ENCODE measurements around the gene GRK5.

Gene GRK5

DNA sequence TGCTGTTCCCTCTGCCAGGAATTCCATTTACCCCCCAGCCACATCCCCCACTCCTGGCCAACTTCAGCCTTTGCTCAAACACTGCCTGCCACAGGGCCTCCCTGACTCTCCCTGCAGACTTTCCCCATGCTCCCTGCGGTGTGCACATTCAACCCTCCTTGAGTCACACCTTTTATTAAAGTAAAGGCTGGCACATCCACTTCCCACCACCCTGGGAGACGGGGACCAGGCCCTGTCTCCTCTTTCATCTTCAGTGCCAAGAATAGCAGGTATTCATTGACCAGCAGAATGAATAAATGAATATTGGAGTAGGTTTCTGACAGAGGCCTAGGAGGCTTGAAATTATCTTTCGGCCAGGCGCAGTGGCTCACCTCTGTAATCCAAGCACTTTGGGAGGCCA, 91.4 kb downstream of the GRK5 start:
- no peak for DNase-seq (ENCODE audit: low spot score)

DNA sequence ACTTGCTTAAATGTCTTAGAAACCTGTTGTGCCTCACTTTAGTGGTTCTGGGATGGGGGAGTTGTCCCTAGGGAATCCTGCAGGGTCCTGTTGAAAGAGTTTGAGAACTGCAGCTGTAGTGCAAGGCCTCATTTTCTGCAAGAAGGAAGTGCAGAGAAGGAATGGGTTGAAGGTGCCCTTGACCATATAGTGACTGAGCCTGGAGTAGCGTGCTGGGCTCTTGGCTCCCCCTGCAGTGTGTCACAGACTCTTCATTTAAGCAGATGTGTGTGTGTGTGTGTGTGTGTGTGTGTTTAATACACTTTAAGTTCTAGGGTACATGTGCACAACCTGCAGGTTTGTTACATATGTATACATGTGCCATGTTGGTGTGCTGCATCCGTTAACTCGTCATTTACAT, 92.2 kb downstream of the GRK5 start:
- no peak for DNase-seq (ENCODE audit: low spot score)

DNA sequence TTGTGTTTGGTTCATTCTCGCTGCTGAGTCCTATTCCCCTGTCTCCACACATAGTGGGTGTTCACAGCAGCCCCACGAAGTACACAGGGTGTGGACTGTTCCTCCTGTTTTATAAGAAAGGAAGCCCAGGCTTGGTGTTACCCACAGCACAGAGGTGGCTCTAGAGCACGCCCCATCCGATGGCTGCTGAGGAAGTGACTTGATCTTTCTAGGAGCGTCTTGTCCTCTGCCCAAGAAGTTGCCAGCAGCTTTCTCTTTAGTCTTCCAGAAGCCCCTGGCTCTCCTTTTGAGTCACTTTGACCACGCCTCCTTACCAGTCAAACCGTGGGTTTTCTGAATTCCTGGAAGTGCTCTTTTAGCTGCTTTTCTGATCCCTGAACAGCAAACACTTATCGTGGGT, 94.0 kb downstream of the GRK5 start:
- DNase-seq (ENCODE audit: low spot score), result no peak

DNA sequence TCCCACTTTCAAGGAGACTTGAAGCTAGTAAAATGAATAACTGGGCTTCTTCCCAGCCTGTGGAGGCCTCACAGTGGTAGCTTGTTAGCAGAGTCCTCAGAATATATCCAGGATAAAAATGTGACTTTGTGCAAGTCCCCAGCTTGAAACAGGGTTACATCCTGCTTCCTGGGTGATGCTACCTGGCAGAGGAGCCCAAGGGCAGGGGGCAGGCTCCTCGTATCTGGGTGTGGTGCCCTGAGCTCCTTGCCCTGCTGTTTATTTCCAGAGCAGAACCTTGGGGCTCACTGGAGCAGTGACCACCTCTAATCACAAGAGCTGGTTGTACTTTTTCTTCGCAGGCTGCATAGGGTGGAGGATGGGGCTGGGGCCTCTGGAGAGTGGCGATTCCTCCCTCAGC, 94.8 kb downstream of the GRK5 start:
- DNase-seq (ENCODE audit: low spot score), result no peak

DNA sequence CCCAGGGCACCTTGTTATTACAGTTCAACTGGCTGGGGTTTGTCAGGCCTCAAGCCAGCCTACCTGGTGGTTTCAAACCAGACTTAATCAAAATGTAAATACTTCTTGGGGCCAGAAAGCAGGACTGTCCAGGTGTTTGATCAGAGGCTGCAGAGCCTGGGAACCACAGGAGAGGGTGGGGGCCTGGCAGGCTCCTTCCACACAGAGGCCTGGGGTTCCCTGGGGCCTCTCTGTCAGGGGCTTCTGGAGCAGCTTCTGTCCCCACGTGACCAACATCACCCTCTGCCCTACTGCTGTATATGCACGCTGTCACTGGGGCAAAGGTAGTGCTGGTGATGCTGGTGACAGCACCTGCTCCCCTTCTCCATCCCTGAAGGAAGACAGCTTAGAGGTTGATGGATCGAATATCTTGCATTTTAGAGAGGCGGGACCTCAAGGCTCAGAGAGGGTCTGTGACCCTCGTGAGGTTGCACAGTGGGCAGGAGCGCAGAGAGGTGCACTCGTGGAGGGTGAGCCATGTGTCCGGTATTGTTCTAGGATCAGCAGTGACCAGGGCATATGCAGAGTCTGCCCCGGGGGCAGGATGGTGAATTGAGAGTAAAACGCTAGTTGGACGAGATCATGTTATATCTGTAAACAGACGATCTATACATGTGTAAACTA, 95.4 kb downstream of the GRK5 start:
- no peak for DNase-seq (ENCODE audit: low spot score)

DNA sequence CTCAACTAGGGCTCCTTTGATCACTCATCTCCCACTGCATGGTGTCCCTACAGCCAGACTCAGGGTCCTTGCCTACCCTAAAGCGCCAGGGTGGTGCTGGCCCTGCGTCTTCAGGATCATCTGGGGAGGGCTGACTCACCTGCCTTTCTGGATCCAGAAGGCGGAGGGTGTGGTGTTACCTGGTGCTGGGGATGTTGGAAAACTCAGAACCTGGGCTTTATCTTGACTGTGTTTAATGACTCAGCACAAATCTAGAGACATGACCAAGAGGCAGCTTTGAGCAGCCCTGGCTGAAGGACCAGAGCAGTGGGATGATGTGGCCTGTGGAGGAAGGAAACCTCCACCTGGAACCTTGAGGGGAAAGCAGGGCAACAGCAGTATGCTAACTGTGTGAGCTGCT, 96.5 kb downstream of the GRK5 start:
- DNase-seq (ENCODE audit: low spot score), result no peak

DNA sequence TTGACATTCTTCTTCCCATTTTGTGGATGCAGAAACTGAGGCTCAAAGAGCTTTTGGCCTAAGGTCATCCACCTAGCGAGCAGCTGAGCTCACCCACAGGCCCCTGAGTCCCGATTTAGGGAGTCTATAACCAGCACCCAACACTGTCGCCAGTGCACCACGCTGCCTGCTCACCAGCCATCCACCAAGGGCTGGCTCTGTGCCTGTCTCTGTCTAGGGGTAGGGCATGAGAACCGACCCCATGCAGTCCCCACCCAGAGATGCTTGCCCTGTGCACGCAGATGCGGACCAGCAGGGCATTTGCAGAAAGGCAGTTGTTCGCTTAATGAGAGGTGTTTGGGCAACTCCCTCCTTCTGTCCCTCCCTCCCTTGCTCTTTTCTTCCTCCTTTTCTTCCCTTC, 97.2 kb downstream of the GRK5 start:
- no peak for DNase-seq (ENCODE audit: low spot score)

DNA sequence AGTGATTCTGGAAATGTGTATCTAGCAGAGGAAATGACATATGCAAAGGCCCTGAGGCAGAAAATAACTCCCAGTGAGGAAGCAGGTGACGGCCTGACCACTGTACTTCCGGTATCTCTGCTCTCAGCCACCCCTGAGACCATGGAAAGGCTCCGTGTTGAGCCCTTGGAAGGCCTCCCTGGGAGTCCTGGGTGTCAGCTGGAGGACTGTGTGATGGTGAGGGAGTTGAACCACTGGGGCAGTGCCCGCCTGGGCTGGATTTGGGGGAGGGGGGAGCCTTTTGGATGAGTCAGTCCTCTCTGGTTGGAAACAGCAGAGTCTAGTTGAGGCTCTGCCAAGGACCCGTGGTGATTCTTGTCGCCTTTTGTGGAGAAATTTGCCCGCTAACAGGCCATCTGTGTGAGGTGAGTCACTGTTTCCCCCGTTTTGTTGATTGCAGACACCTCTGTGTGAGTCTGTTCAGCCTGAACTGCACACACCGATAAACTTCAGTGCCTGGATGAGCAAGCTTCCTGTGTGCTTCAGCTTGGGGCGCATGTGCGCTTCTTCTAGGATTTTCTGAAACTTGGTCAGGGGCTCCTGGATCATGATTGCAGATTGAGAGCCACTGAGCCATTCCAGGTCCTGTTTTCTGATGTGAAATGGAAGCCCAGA, 98.6 kb downstream of the GRK5 start:
- DNase-seq (ENCODE audit: low spot score), result peak; percentile 81

DNA sequence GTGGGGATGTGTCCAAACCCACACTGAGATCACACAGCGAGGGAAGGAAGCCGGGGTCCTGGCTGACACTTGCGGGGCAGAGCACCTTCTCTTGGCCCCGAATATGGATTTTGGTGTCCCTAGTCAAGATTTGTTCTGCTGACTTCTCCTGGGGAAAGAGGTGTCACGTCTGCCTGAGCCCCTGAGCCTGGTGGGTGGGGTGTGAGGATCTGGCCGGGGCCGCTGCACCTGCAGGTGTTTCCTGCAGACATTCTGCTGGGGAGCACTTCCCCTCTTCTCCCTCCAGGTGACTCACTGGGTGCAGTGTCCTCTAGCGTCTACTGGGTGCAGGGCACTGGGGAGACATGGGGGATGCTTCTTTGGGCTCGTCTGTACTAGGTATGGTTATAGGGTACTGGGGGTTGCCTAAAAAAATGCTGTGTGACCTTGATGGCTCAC, 99.2 kb downstream of the GRK5 start:
- DNase-seq (ENCODE audit: low spot score), result peak; percentile 94

DNA sequence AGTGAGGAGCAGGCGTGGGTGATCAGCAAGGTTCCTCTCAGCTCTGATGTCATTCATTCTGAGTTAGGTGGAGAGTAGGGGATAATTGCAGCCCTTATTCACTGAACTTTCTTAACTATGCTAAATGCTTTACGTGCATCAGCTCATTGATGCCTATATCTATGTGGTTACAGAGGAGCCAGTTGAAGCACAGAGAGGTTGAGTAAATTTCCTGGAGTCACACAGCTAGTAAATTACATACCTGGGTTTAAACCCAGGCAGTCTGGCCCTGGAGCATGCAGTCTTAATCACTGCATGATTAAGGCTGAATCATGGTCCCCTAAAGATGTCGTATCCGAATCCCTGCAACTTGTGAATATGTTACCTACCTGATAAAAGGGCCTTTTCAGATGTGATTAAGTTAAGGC, 99.6 kb downstream of the GRK5 start:
- no peak for DNase-seq (ENCODE audit: low spot score)

DNA sequence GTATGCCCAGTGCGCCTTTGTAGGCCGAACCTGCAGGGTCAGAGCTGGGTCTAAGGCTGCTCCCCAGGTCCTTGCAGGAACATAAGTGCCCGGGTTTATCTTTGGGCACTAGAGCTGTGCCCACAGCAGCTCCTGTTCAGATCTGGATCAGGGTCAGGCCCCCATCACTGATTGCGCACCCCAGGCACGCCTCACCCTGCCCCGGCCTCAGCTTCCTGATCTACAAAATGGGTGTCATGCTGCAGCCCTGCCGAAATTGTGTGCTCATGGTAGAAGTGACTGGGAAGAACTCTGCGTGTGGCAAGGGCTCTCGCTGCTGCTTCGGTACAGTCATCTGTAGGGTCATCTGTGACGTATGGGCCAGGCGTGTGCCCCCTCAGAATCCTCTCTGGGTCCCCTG, 100.7 kb downstream of the GRK5 start:
- DNase-seq (ENCODE audit: low spot score), result no peak

DNA sequence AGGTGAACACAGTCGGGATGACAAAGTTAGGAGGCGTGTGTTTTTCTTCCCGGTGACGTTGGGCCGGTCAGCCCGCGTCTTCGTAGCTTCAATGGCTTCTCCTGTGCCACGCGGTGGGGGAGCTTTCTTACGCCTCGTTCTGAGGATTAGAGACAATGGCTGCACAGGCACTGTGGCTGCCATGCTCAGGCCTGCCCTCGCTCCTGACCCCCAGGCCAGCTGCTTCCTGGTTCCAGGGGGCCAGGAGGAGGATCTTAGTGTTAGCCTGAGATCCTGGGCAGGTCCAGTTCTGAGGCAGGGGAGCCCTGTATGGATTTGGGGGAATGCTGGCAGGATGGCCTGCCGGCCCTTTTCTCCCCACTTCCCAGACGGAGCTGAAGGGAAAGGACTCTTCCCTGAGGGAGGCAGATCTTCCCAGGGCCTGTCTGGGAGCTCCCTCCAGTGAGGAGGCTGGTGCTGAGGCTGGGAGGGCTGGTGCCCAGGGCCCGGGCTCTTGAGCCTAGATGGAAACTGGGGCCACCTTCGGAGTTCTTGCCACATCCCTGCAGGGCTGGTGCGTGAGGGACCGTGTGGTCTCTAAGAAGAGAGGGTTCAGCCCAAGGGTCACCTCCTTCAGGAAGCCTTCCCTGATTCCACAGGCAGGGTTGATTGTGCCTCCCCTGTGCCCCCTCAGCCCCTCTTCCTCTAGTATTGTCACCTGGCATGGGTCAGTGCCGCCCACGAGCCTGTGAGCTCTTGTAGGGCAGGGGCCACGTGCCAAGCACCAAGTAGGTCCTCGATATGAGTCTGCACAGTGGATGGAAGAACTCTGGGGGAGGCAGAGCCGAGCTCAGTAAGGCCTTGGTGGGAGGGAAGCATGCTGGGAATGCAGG, 101.4 kb downstream of the GRK5 start:
- no peak for DNase-seq (ENCODE audit: low spot score)

DNA sequence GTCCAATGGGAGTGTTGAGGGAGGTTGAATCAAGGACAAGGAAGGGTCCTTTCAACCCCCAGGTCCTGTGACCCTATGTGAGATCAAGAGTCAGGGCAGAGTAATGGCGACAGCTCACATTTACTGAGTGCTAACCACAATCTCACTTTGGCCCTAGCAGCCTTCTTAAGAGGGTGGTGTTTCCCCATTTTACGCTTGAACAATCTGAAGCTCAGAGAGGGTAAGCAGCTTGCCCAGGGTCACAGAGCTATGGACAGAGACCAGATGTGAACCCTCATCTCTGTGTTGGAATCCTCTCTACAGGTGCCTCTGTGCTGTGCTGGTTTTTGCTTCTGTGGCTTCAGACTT, 102.0 kb downstream of the GRK5 start:
- DNase-seq (ENCODE audit: low spot score), result peak; percentile 53

DNA sequence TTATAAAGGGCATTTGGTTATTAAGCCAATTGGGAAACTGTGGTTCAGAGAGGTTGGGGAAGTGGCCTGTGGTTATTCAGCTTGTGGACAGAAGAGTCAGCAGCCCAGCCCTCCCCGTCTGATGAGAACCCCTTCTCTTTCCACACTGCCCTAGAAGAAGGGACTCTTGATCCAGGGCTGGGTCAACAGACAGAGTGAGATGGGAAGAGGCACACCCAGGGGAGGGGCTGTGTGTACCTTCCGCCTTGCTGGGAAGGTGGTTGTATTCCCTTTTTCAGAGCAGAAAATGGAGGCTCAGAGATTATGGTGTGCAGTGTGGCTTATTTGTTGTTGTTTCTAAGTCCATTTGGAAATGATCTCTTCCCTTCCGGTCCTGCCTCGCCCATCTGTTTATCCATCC, 103.4 kb downstream of the GRK5 start:
- no peak for DNase-seq (ENCODE audit: low spot score)

DNA sequence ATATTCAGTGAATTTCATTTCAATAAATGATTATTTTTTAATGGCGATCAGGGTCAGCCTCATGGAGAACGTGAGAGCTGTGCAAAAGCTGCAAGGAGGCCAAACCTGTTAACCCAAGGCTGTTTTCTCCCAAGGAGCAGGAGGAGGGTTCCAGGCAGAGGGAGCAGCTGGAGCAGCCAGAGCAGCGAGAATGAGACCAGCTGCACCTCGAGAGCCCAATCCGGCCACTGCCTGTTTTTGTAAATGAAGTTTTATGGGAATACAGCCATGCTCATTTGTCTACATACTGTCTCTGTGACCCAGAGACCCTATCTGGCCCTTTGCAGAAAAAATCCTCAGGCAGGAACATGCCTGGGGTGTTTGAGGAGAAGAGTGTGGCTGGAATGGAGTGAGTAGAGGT, 104.9 kb downstream of the GRK5 start:
- no peak for DNase-seq (ENCODE audit: low spot score)

DNA sequence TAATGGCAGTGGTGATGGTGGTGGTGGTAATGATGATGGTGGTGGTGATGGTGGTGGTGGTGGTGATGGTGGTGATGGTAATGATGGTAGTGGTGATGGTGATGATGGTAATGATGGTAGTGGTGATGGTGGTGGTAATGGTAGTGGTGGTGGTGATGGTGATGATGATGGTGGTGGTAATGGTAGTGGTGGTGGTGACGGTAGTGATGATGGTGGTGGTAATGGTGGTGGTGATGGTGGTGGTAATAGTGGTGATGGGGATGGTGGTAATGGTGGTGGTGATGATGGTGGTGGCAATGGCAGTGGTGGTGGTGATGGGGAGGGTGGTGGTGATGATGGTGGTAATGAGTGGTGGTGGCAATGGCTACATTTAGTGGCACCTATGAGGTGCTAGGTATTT, 105.7 kb downstream of the GRK5 start:
- DNase-seq (ENCODE audit: low spot score), result no peak

DNA sequence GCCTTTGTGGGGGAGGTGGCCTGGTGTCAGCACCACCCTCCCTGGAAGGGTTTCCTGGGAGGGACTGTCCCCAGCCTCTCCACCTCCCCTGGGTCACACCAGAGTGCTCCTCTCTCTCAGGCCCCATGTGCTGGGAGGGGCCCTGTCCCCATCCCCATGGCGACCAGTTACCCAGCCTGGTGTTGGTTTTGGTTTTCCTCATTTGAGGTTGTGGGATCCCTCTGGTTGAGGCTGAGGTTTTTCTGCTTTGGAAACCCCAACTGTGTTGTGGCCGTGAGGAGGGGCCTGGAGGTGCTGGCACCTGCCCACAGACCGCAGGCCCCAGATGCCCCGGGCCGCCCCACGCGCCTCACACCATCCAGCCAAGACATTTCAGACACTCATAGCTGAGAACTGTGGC, 106.3 kb downstream of the GRK5 start:
- DNase-seq (ENCODE audit: low spot score), result no peak

DNA sequence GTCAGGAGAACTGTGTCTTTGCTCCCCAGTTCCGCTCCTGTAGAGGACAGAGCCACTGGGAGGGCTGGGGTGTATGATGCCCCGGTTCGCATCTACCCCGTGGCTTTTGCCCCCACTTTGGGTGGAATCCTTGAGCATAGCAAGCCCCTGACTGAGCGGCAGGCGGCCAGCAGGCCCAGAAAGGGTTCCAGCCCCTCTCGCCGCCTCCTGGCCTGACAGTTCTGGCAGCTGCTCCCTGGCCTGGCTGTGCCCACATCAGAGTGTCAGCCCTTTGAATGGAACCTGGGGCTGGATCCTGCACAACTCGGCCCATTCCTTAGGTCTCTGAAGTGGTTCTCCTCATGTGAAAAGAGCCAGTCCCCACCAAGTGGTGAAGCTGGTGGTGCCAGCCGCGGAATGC, 106.7 kb downstream of the GRK5 start:
- no peak for DNase-seq (ENCODE audit: low spot score)

DNA sequence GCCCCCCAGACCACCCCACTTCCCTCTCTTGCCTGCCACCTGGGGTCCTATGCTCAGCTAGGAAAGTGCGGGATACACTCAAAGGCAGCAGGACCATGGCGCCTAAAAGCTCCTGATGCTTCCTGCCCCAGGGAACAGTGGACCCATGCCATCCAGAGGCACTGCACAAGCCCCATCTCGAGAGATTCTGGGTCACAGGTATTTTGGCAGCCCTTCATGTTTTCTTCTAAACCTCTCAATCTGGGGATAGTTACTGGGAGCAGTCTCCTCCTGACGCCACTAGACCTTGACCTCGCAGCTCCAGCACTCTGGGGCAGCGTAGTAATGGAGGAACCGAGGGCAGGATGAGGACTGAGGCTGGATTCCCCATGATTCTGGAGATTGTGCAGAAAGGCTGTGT, 107.1 kb downstream of the GRK5 start:
- DNase-seq (ENCODE audit: low spot score), result no peak

DNA sequence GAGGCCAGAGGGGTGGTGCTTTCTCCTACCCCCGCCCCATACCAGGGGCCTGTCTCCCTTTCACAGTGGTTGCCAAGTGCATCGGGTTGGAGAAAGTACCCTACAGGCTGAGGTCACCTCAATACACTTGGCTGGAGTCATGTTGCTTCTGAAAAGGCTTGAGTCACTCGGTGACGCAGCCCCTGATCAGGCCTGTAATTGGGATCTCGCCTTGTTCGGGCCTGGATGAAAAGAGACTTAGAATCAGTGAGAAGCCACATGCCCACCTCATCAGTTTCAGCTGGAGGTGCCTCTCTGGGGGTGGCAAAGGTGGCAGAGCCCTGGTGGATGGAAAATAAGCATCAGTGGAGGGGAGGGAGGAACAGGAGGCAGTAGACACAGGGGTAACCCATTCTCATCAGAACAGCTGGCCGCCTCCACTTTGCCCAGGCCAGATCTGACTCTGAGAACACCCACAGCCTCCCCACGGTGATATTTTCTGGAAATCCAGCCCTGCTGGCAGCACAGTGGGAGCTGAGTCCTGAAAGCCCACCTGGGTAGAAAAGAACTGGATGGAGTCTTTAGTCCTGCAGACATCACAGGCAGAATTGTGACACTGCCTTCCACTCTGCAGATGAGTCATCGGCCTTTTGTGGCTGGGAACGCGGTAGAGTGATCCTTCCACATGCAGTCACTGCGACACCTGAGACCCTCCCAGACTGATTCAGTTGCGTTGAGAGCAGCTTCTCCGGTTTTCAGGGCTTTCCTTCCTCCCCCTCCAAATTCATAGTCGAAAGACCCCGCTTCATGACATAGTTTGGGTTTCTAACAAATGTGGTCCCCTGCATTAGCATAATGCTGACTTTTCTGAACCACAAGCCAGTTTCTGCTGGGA, 108.0 kb downstream of the GRK5 start:
- DNase-seq (ENCODE audit: low spot score), result no peak

DNA sequence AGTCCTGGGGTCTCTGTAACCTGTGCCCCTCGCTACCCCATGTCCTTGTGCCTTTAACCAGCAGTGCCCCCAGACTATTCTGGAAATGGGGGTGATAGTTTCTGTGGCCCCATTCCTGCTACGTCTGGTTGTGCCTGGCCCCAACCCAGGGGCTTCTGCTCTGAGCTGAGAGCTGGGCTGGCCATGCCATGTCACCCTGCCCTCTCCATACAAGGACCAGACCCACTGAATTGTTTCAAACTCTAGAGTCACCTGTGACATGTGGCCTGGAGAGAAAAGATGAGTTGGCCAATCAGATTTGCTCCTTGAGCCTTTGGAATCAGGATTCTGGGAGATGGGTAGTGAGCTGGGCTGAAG, 108.6 kb downstream of the GRK5 start:
- DNase-seq (ENCODE audit: low spot score), result no peak

DNA sequence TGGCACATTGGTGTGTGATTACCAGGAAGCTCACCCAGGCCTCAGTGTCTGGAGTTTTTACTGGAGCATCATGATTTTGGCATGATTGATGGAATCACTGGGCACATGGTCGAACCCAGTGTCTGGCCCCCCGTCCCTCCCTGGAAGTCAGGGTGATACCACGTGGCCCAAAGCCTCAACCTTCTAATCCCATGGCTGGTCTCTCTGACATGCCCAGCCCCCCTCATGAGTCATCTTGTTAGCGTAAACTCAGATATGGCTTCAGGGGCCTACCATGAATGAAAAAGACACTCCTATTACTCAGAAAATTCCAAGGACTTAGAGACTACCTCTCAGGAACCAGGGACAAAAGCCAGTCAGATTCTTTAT, 109.3 kb downstream of the GRK5 start:
- no peak for DNase-seq (ENCODE audit: low spot score)
